Ishikawa (cell line): ENCODE measurements around the gene GHRHR.

Experiments
- EP300 ChIP-seq: IDR thresholded peaks from 2 replicates; pipeline ENCODE4 v1.6.1; 2012; ENCODE audit warnings: borderline replicate concordance
- RAD21 ChIP-seq: IDR thresholded peaks from 2 replicates; pipeline ENCODE4 v1.6.1; 2012; ENCODE audit warnings: low read depth

GRCh38 chr7:30938435-30939316 is 25.1 kb upstream of the GHRHR start:
- peak; percentile 60 for TF ChIP-seq RAD21
- TF ChIP-seq EP300, result no peak
